ENCODE measurements around the gene ORMDL3.

GRCh38 chr17:39924691-39925055 lies 2.7 kb downstream of the ORMDL3 start:
- TF ChIP-seq POLR2AphosphoS5 (IDR thresholded peaks at IDR 0.05; ENCODE audit: low read depth): no peak
- no peak for TF ChIP-seq CTCF (IDR thresholded peaks at IDR 0.05; ENCODE audit: insufficient read depth, low read length)
- TF ChIP-seq, protein P1, sequence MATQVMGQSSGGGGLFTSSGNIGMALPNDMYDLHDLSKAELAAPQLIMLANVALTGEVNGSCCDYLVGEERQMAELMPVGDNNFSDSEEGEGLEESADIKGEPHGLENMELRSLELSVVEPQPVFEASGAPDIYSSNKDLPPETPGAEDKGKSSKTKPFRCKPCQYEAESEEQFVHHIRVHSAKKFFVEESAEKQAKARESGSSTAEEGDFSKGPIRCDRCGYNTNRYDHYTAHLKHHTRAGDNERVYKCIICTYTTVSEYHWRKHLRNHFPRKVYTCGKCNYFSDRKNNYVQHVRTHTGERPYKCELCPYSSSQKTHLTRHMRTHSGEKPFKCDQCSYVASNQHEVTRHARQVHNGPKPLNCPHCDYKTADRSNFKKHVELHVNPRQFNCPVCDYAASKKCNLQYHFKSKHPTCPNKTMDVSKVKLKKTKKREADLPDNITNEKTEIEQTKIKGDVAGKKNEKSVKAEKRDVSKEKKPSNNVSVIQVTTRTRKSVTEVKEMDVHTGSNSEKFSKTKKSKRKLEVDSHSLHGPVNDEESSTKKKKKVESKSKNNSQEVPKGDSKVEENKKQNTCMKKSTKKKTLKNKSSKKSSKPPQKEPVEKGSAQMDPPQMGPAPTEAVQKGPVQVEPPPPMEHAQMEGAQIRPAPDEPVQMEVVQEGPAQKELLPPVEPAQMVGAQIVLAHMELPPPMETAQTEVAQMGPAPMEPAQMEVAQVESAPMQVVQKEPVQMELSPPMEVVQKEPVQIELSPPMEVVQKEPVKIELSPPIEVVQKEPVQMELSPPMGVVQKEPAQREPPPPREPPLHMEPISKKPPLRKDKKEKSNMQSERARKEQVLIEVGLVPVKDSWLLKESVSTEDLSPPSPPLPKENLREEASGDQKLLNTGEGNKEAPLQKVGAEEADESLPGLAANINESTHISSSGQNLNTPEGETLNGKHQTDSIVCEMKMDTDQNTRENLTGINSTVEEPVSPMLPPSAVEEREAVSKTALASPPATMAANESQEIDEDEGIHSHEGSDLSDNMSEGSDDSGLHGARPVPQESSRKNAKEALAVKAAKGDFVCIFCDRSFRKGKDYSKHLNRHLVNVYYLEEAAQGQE (IDR thresholded peaks at IDR 0.05; ENCODE audit: insufficient replicate concordance, low read depth): no peak

Data from HL-60 (cell line).